Measurements from ENCODE around the gene MBTPS1.

GRCh38 chr16:84105948-84106740, 10.6 kb downstream of the MBTPS1 start:
- TF ChIP-seq, protein P1, sequence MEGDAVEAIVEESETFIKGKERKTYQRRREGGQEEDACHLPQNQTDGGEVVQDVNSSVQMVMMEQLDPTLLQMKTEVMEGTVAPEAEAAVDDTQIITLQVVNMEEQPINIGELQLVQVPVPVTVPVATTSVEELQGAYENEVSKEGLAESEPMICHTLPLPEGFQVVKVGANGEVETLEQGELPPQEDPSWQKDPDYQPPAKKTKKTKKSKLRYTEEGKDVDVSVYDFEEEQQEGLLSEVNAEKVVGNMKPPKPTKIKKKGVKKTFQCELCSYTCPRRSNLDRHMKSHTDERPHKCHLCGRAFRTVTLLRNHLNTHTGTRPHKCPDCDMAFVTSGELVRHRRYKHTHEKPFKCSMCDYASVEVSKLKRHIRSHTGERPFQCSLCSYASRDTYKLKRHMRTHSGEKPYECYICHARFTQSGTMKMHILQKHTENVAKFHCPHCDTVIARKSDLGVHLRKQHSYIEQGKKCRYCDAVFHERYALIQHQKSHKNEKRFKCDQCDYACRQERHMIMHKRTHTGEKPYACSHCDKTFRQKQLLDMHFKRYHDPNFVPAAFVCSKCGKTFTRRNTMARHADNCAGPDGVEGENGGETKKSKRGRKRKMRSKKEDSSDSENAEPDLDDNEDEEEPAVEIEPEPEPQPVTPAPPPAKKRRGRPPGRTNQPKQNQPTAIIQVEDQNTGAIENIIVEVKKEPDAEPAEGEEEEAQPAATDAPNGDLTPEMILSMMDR (conservative IDR thresholded peaks at IDR 0.05 in 1 of 2, IDR thresholded peaks at IDR 0.05 in 1 of 2; ENCODE audit: low read depth in 1 of 2, low read length in 2 of 2), result no peak
- no peak for TF ChIP-seq EZH2 (IDR thresholded peaks at IDR 0.05; ENCODE audit: low read length, missing control alignments)

All from fibroblast of lung (primary cell).